Right lobe of liver (tissue), 4 donors: ENCODE measurements around the gene MICA.

Experiments
- POLR2A ChIP-seq: fragments of 450-650 bp; IDR thresholded peaks from one replicate; pipeline ENCODE4 v1.6.1; 2017; ENCODE audit warnings: antibody characterized with exemption, mild to moderate bottlenecking
- TF ChIP-seq, protein P1 (sequence below), 4 donors: fragments of 200-600 bp in 3 of 4; fragments of 450-650 bp in 1 of 4; IDR thresholded peaks; one replicate each; pipeline versions ENCODE4 v1.5.1 to v1.8.0; 2016 to 2022; ENCODE audit warnings: antibody characterized with exemption in 4 of 4, mild to moderate bottlenecking in 2 of 4
- donor health status: DM: no; HTN: no; CAD: no.
- donor health status: DM: no; HTN: no; CAD: no.
- donor health status: DM: no; HTN: yes; CAD: no.

DNA sequence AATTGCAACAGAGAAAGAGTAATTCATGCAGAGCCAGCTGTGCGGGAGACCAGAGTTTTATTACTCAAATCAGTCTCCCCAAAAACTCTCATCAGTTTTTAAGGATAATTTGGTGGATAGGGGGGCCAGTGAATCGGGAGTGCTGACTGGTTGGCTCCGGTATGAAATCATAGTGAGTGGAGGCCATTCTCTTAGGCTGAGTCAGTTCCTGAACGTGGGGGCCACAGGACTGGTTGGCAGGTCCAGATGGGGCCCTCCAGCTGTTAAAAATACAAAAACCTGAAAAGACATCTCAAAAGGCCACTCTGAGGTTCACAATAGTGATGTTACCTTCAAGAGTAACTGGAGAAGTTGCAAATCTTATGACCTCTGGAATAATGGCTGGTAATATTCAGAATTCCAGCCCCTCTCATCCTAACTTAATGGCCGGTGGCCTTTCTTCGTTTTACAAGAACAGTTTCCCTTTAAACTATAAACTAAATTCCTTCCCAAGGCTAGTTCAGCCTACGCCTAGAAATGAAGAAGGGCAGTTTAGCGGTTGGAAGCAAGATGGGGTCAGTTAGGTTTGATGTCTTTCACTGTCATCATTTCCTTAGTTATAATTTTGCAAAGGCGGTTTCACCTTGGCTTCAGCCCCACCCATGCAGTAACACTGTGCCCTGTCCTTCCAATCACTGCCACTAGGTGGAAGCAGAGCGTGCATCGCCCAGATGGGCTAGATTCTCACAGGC lies 6.8 kb upstream of the MICA start:
- TF ChIP-seq, protein P1, sequence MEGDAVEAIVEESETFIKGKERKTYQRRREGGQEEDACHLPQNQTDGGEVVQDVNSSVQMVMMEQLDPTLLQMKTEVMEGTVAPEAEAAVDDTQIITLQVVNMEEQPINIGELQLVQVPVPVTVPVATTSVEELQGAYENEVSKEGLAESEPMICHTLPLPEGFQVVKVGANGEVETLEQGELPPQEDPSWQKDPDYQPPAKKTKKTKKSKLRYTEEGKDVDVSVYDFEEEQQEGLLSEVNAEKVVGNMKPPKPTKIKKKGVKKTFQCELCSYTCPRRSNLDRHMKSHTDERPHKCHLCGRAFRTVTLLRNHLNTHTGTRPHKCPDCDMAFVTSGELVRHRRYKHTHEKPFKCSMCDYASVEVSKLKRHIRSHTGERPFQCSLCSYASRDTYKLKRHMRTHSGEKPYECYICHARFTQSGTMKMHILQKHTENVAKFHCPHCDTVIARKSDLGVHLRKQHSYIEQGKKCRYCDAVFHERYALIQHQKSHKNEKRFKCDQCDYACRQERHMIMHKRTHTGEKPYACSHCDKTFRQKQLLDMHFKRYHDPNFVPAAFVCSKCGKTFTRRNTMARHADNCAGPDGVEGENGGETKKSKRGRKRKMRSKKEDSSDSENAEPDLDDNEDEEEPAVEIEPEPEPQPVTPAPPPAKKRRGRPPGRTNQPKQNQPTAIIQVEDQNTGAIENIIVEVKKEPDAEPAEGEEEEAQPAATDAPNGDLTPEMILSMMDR (IDR thresholded peaks at IDR 0.05) = peak; percentile 73 to 97 (median 94)
- TF ChIP-seq POLR2A = no peak
